ENCODE data around the gene KRT81. TPM values are rescaled to one million over a fixed set of nuclear protein-coding genes. Genes with fewer than 3 reads are reported as not detected.

The KRT81 gene
- total RNA-seq, 1 experiment from 2014 or later, result 2.5 TPM

DNA sequence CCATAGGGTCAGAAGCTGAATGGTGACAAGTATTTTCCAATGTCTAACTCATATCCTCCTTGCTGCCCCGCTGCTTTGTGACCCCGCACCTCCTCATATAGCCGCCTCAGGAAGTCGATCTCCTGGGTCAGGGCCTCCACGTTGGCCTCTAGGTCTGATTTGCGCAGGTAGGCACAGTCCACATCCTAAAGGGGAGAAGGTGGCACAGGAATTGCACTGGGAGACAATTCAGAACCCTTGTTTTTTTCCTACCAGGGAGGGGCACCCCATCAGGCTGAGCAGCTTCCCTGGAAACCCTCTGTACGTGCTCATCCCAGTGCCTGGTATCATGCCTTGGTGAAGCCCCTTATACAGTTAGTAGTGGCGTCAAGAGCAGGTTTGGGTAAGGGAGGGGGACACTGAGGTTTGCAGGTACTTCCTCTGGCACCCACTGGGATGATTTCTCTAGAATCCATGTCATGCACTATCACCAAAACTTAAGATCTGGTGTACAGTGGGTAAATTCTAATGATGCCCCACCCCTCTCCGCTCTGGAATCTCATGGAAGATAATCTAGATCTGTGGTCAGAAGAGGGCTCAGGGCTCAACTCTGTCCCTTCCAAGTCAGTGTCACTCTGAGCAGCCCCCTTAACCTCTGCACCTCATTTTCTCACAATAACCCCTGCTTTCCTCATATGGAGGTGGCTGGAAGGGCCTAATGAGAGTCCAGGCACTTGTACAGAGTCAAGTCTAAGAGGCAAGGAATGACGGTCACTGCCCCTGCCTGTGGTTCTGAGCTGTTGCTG, 37.0 kb downstream of the KRT81 start:
- intact Hi-C loops (cut with micrococcal nuclease; ENCODE audit: unreplicated experiment), result loop anchor here (1.0 kb wide), 1 partner anchor 73 kb away; no protein-coding TSS in a partner anchor
- Histone ChIP-seq H3K4me2 (no peak overlapping the region), H3K9me3 (ENCODE audit: insufficient read depth, low read depth) (no peaks in the 10 kb centered on the region), H3K9me2 (ENCODE audit: insufficient read depth) (no peaks in the 10 kb centered on the region), H3K4me1 (replicated peaks; ENCODE audit: insufficient read depth) (0 out of 2 replicates have a peak, but pooled peaks cover 4% of the 10 kb centered on the region), H2AFZ (no peak overlapping the region), H3K27ac (0 out of 2 replicates have a peak overlapping the region, but pooled peaks have one; percentile 24), H3K36me3 (ENCODE audit: low read depth) (no peaks in the 10 kb centered on the region; the same call in 1 of the 2 replicates), H3K27me3 (ENCODE audit: insufficient read depth, low read depth) (no peaks in the 10 kb centered on the region), H3F3A (ENCODE audit: insufficient read depth, low read depth) (peaks cover 61% of the 10 kb centered on the region), H3K79me2 (ENCODE audit: low read depth) (no peaks in the 10 kb centered on the region), H3K4me3 (no peak overlapping the region), H4K20me1 (ENCODE audit: insufficient read depth) (peaks cover 11% of the 10 kb centered on the region; the same call in 1 of the 2 replicates)
- DNase-seq, result peak in 1 of 2 experiments; percentile 22
- CTCF ChIA-PET, result interaction anchor here (0.6 kb wide), 1 partner anchor 15 kb away, joined by 3 read pairs; no protein-coding TSS in a partner anchor
- POLR2A ChIA-PET (ENCODE audit: unreplicated experiment), result interaction anchor here (0.5 to 1.0 kb wide), 3 partner anchors 24 to 106 kb away, joined by 3 to 18 read pairs (median 3); no protein-coding TSS in a partner anchor
- no TSS peak for BruUV-seq (replicated peaks)
- TF ChIP-seq, protein P1, sequence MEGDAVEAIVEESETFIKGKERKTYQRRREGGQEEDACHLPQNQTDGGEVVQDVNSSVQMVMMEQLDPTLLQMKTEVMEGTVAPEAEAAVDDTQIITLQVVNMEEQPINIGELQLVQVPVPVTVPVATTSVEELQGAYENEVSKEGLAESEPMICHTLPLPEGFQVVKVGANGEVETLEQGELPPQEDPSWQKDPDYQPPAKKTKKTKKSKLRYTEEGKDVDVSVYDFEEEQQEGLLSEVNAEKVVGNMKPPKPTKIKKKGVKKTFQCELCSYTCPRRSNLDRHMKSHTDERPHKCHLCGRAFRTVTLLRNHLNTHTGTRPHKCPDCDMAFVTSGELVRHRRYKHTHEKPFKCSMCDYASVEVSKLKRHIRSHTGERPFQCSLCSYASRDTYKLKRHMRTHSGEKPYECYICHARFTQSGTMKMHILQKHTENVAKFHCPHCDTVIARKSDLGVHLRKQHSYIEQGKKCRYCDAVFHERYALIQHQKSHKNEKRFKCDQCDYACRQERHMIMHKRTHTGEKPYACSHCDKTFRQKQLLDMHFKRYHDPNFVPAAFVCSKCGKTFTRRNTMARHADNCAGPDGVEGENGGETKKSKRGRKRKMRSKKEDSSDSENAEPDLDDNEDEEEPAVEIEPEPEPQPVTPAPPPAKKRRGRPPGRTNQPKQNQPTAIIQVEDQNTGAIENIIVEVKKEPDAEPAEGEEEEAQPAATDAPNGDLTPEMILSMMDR (conservative IDR thresholded peaks at IDR 0.05), result no peak
- no peak for TF ChIP-seq EZH2 (IDR thresholded peaks at IDR 0.05; ENCODE audit: low read depth)

DNA sequence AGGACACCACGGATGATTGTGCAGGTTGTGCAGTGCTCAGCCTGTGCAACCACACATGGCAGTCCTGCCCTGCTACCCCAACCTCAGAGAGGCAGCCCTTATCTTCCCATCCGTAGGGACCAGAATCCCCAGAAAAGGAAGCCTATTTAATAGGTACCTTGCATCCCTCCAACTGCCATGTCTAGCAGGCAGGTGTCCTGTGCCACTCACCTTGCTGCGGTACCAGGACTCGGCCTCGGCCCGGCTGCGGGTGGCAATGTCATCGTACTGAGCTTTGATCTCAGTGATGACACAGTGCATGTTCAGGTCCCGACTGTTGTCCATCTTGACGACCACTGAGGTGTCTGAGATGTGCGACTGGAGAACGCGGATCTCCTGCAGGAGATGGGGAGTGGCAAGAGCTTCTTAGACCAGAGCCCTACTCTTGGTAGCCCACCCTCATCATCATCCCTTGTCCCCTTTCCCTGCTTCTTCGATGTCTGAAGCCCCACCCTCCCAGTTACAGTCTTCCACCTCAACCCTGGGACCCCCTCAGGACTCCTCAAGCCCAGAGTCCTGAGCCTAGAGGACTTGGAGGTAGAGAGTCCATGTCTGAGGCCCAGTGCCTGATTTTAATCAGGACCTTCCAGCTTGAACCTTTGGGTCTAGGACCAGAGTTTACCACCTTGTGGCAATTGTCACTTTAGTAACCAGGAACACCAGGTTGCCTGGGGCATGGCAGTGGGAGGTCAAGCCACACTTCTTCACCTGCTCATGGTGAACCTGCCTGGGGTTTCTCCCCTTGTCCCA, 37.7 kb downstream of the KRT81 start:
- TF ChIP-seq, protein P1 (conservative IDR thresholded peaks at IDR 0.05), result no peak
- no peak for TF ChIP-seq EZH2 (IDR thresholded peaks at IDR 0.05; ENCODE audit: low read depth)
- H2AFZ ChIP-seq, result no peak overlapping the region
- ChIA-PET POLR2A (ENCODE audit: unreplicated experiment) (interaction anchor here (0.5 to 0.7 kb wide), 3 partner anchors 26 to 202 kb away, joined by 3 read pairs; no protein-coding TSS in a partner anchor), CTCF (no interaction called here)
- H3K36me3 ChIP-seq (ENCODE audit: low read depth), result peaks cover 4% of the 10 kb centered on the region
- peaks cover 69% of the 10 kb centered on the region for H3F3A ChIP-seq (ENCODE audit: insufficient read depth, low read depth)
- BruUV-seq (replicated peaks), result no TSS peak
- H3K4me1 ChIP-seq (replicated peaks; ENCODE audit: insufficient read depth), result peaks cover 11% of the 10 kb centered on the region; the same call in 1 of the 2 replicates
- no peak overlapping the region for H3K4me3 ChIP-seq
- H3K27ac ChIP-seq, result no peak overlapping the region
- intact Hi-C loops (cut with micrococcal nuclease; ENCODE audit: unreplicated experiment), result loop anchor here (1.0 to 2.0 kb wide), 2 partner anchors 25 to 74 kb away; no protein-coding TSS in a partner anchor
- no peaks in the 10 kb centered on the region for H3K9me2 ChIP-seq (ENCODE audit: insufficient read depth)
- no peak overlapping the region for H3K4me2 ChIP-seq
- peaks cover 14% of the 10 kb centered on the region; the same call in 1 of the 2 replicates for H4K20me1 ChIP-seq (ENCODE audit: insufficient read depth)
- H3K9me3 ChIP-seq (ENCODE audit: insufficient read depth, low read depth), result no peaks in the 10 kb centered on the region
- H3K27me3 ChIP-seq (ENCODE audit: insufficient read depth, low read depth), result no peaks in the 10 kb centered on the region
- DNase-seq, result no peak
- H3K79me2 ChIP-seq (ENCODE audit: low read depth), result no peaks in the 10 kb centered on the region

DNA sequence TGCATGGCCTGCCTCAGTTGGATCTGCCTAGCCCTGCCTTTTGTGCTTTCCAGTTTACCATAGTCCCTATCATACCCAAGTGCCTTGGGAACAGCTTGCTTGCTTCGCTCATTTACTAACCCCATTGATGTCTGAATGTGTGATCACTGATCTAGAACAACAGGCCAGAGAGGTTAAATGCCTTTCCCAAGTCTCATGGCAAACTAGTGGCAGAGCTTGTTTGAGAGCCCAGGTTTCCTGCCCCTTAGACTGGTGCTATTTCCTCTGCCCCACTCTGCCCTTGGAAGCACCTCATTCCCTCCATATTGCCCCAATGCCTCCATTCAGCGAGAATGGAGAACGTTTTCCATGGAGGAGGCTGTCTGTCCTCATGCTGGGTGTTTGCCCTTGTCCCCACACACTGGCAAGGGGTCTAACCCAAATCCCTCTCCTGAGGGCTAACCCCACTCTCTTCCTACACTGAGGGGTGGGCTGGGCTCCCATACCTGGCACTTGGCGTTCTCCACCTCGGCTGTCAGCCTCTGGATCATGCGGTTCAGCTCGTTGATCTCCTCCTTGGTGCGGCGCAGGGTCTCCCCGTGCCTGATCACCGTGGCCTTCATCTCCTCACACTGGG, 38.5 kb downstream of the KRT81 start:
- ChIA-PET POLR2A (ENCODE audit: unreplicated experiment) (interaction anchor here (0.9 to 2.0 kb wide), 3 partner anchors 14 to 66 kb away, joined by 4 to 50 read pairs (median 6); no protein-coding TSS in a partner anchor), CTCF (no interaction called here)
- Histone ChIP-seq H2AFZ (no peak overlapping the region), H3K79me2 (ENCODE audit: low read depth) (no peaks in the 10 kb centered on the region), H3K27me3 (ENCODE audit: insufficient read depth, low read depth) (no peaks in the 10 kb centered on the region), H3K27ac (peak overlapping the region; percentile 36), H3K4me2 (no peak overlapping the region), H3K36me3 (ENCODE audit: low read depth) (peaks cover 10% of the 10 kb centered on the region), H3K9me3 (ENCODE audit: insufficient read depth, low read depth) (no peaks in the 10 kb centered on the region), H3F3A (ENCODE audit: insufficient read depth, low read depth) (peaks cover 76% of the 10 kb centered on the region), H3K9me2 (ENCODE audit: insufficient read depth) (no peaks in the 10 kb centered on the region), H4K20me1 (ENCODE audit: insufficient read depth) (peaks cover 19% of the 10 kb centered on the region), H3K4me1 (replicated peaks; ENCODE audit: insufficient read depth) (peaks cover 18% of the 10 kb centered on the region), H3K4me3 (no peak overlapping the region)
- DNase-seq, result peak in 1 of 2 experiments; percentile 69
- BruUV-seq (replicated peaks), result no TSS peak
- intact Hi-C loops (cut with micrococcal nuclease; ENCODE audit: unreplicated experiment), result loop anchor here (2.0 kb wide), 1 partner anchor 26 kb away; no protein-coding TSS in a partner anchor
- TF ChIP-seq EZH2 (IDR thresholded peaks at IDR 0.05; ENCODE audit: low read depth), result no peak
- TF ChIP-seq, protein P1 (conservative IDR thresholded peaks at IDR 0.05), result no peak

All from PC-9 (cell line).